Measurements from ENCODE around the gene PIRT. TPM values are rescaled to one million over a fixed set of nuclear protein-coding genes. Genes with fewer than 3 reads are reported as not detected.

Gene PIRT
- total RNA-seq, 1 experiment from 2014 or later = not detected

GRCh38 chr17:10875430-10875851 lies 37.6 kb upstream of the PIRT start:
- Histone ChIP-seq H3K27ac (ENCODE audit: low read length) (no peak overlapping the region), H3K4me3 (ENCODE audit: low read depth in 2 of 2, low read length in 2 of 2) (no peak overlapping the region), H3K36me3 (ENCODE audit: control insufficient read depth, insufficient read depth, low read length) (no peaks in the 10 kb centered on the region), H3K27me3 (ENCODE audit: control insufficient read depth, insufficient read depth, low read length) (no peaks in the 10 kb centered on the region; the same call in 1 of the 2 replicates), H3K9me3 (ENCODE audit: control insufficient read depth, insufficient read depth, low read depth, low read length) (no peaks in the 10 kb centered on the region), H3K4me1 (ENCODE audit: control insufficient read depth, insufficient read depth, low read length) (no peaks in the 10 kb centered on the region)
- CTCF ChIA-PET = interaction anchor here (0.5 to 1.1 kb wide), 7 partner anchors 76 to 1070 kb away, joined by 3 to 9 read pairs (median 3); no protein-coding TSS in a partner anchor
- DNase-seq (ENCODE audit: low read depth, low spot score) = no peak
- in situ Hi-C loops (cut with HindIII; ENCODE audit: low pct_unique_long_range_greater_than_20kb, low sequenced_read_pairs) = no loop called here
- intact Hi-C loops (cut with micrococcal nuclease; ENCODE audit: unreplicated experiment) = loop anchor here (5.0 to 10.0 kb wide), 3 partner anchors 267 to 1062 kb away; no protein-coding TSS in a partner anchor
- no peak for ATAC-seq
- TF ChIP-seq, protein P1, sequence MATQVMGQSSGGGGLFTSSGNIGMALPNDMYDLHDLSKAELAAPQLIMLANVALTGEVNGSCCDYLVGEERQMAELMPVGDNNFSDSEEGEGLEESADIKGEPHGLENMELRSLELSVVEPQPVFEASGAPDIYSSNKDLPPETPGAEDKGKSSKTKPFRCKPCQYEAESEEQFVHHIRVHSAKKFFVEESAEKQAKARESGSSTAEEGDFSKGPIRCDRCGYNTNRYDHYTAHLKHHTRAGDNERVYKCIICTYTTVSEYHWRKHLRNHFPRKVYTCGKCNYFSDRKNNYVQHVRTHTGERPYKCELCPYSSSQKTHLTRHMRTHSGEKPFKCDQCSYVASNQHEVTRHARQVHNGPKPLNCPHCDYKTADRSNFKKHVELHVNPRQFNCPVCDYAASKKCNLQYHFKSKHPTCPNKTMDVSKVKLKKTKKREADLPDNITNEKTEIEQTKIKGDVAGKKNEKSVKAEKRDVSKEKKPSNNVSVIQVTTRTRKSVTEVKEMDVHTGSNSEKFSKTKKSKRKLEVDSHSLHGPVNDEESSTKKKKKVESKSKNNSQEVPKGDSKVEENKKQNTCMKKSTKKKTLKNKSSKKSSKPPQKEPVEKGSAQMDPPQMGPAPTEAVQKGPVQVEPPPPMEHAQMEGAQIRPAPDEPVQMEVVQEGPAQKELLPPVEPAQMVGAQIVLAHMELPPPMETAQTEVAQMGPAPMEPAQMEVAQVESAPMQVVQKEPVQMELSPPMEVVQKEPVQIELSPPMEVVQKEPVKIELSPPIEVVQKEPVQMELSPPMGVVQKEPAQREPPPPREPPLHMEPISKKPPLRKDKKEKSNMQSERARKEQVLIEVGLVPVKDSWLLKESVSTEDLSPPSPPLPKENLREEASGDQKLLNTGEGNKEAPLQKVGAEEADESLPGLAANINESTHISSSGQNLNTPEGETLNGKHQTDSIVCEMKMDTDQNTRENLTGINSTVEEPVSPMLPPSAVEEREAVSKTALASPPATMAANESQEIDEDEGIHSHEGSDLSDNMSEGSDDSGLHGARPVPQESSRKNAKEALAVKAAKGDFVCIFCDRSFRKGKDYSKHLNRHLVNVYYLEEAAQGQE (IDR thresholded peaks at IDR 0.05; ENCODE audit: insufficient read depth in 1 of 2, low read depth in 2 of 2, low read length in 1 of 2) = peak; percentile 75 to 81
- no peak for TF ChIP-seq TCF7L2 (IDR thresholded peaks at IDR 0.05; ENCODE audit: low read depth, low read length)
- POLR2A ChIA-PET = no interaction called here
- no TSS peak for BruUV-seq (replicated peaks)

DNA sequence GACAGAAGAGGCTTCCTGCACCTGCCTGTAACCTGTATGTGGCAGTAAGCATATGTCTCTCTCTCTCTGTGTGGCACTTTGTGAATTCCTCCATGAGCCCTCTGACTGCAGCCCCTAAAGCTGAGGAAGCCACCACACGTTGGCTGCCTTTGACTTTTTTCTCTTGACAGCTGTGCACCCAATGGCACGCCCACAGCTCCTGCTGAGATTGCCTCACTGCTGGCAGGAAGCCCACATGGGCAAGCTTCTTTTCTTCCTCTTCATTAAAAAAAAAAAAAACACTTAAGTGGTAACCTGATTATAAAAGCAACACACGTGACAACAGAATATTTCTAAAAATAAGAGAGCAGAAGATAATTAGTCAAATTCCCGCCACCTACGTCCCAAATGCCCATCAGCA lies 34.0 kb upstream of the PIRT start:
- TF ChIP-seq POLR2AphosphoS5 (IDR thresholded peaks at IDR 0.05; ENCODE audit: low read depth, low read length) (no peak), CTCF (IDR thresholded peaks at IDR 0.05) (no peak), TCF7L2 (IDR thresholded peaks at IDR 0.05; ENCODE audit: low read depth, low read length) (no peak), SIN3A (IDR thresholded peaks at IDR 0.05; ENCODE audit: borderline replicate concordance, insufficient read depth, low read depth, low read length) (no peak)
- TF ChIP-seq, protein P1 (IDR thresholded peaks at IDR 0.05; ENCODE audit: insufficient read depth in 1 of 2, low read depth in 2 of 2, low read length in 1 of 2) = no peak
- Histone ChIP-seq H3K27me3 (ENCODE audit: control insufficient read depth, insufficient read depth, low read length) (no peaks in the 10 kb centered on the region; the same call in 1 of the 2 replicates), H3K4me1 (ENCODE audit: control insufficient read depth, insufficient read depth, low read length) (no peaks in the 10 kb centered on the region), H3K4me3 (ENCODE audit: low read depth in 2 of 2, low read length in 2 of 2) (no peak overlapping the region), H3K9me3 (ENCODE audit: control insufficient read depth, insufficient read depth, low read depth, low read length) (no peaks in the 10 kb centered on the region), H3K36me3 (ENCODE audit: control insufficient read depth, insufficient read depth, low read length) (no peaks in the 10 kb centered on the region), H3K27ac (ENCODE audit: low read length) (no peak overlapping the region)
- in situ Hi-C loops (cut with HindIII; ENCODE audit: low pct_unique_long_range_greater_than_20kb, low sequenced_read_pairs) = no loop called here
- ChIA-PET CTCF (no interaction called here), POLR2A (no interaction called here)
- intact Hi-C loops (cut with micrococcal nuclease; ENCODE audit: unreplicated experiment) = loop anchor here (10.0 kb wide), 1 partner anchor 773 kb away; no protein-coding TSS in a partner anchor
- no TSS peak for BruUV-seq (replicated peaks)
- ATAC-seq = no peak
- DNase-seq (ENCODE audit: low read depth, low spot score) = no peak

Data from Panc1 (cell line).